AG09319 (cell line): ENCODE measurements around the gene ZAR1L.

ENCODE experiments used
- DNase-seq: peaks from one replicate; pipeline ENCODE4 v3.0.0-alpha.2; 2010; ENCODE audit warnings: low read depth; ENCODE audit errors: extremely low read depth
- TF ChIP-seq, protein P1 (sequence below): IDR thresholded peaks from 2 replicates; pipeline ENCODE4 v1.5.1; 2011; ENCODE audit warnings: low read depth, mild to moderate bottlenecking, inconsistent platforms, low read length, moderate library complexity

ZAR1L gene

DNA sequence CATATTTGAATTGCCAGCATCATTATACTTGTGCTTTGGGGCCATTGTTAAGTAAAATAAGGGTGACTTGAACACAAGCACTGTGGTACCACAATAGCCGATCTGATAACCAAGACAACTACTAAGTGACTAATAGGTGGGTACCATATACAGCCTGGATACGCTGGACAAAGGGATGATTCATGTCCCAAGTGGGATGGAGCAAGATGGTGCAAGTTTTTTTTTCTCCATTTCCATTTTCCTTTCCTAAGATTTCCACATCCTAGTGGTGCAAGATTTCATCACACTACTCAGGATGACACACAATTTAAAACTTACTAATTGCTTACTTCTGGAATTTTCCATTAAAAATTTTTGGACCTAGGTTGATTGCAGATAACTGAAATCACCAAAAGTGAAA, 15.3 kb upstream of the ZAR1L start:
- DNase-seq: peak; percentile 62
- TF ChIP-seq, protein P1, sequence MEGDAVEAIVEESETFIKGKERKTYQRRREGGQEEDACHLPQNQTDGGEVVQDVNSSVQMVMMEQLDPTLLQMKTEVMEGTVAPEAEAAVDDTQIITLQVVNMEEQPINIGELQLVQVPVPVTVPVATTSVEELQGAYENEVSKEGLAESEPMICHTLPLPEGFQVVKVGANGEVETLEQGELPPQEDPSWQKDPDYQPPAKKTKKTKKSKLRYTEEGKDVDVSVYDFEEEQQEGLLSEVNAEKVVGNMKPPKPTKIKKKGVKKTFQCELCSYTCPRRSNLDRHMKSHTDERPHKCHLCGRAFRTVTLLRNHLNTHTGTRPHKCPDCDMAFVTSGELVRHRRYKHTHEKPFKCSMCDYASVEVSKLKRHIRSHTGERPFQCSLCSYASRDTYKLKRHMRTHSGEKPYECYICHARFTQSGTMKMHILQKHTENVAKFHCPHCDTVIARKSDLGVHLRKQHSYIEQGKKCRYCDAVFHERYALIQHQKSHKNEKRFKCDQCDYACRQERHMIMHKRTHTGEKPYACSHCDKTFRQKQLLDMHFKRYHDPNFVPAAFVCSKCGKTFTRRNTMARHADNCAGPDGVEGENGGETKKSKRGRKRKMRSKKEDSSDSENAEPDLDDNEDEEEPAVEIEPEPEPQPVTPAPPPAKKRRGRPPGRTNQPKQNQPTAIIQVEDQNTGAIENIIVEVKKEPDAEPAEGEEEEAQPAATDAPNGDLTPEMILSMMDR: no peak

DNA sequence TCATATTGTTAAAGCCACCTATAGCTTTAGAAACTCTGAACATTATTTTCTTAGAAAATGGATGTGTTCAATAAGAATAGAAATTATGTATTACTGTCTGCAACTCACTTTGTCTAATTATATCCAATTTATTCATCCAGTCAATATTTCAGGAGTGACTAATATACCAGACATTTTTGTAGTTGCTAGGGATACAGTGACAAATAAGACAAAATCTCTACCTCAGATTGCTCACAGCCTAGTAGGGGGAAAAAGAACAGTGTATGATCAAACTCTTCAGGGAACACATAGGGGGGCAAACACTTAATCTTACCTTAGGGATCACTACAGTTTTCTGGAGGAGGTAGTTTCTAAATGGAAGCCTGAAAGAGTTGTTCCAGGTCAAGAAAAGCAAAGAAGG, 8.7 kb upstream of the ZAR1L start:
- TF ChIP-seq, protein P1: no peak
- DNase-seq: peak; percentile 23

DNA sequence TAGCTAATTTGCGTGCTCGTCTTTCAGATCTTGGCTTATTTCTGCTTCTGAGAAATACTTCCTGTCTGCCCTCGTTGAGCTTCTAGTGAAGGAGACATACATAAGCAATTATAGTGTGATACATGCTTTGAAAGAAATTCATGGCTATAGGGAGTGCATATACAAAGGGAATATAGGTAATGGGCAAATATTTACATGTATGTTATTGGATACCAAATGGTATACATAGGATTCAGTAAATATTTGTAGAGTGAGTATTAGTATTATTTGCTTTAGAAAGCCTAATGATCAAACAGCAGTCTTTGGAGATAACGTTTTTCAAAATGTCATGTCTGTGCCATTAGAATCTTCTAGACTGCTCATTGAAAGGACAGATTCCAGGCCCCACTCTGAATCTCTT, 5.4 kb upstream of the ZAR1L start:
- TF ChIP-seq, protein P1: no peak
- no peak for DNase-seq

DNA sequence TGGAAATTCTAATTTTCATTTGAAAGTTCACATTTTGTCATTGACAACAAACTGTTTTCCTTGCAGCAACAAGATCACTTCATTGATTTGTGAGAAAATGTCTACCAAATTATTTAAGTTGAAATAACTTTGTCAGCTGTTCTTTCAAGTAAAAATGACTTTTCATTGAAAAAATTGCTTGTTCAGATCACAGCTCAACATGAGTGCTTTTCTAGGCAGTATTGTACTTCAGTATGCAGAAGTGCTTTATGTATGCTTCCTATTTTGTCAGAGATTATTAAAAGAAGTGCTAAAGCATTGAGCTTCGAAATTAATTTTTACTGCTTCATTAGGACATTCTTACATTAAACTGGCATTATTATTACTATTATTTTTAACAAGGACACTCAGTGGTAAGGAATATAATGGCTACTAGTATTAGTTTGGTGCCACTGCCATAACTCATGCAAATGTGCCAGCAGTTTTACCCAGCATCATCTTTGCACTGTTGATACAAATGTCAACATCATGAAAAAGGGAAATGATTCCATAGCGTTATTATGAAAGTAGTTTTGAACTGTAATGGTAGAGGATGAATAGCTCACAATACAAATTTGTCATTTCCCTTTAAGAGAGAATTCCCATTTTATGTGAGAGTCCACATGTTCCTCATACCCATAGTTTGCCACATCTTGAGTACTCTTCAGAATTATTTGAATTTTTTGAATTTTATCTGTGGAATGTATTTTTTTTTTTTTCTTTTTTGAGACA, 2.7 kb upstream of the ZAR1L start:
- TF ChIP-seq, protein P1: no peak
- DNase-seq: no peak

DNA sequence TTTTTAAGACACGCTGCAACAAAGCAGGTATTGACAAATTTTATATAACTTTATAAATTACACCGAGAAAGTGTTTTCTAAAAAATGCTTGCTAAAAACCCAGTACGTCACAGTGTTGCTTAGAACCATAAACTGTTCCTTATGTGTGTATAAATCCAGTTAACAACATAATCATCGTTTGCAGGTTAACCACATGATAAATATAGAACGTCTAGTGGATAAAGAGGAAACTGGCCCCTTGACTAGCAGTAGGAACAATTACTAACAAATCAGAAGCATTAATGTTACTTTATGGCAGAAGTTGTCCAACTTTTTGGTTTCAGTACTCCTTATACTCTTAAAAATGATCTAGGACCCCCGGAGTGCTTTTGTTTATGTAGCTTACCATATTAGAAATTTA, 1.3 kb upstream of the ZAR1L start:
- no peak for DNase-seq
- TF ChIP-seq, protein P1: no peak

DNA sequence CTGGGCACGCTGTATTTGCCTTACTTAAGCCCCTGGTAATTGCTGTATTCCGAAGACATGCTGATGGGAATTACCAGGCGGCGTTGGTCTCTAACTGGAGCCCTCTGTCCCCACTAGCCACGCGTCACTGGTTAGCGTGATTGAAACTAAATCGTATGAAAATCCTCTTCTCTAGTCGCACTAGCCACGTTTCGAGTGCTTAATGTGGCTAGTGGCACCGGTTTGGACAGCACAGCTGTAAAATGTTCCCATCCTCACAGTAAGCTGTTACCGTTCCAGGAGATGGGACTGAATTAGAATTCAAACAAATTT, 821 bp upstream of the ZAR1L start:
- TF ChIP-seq, protein P1: no peak; the same call in 1 of the 2 replicates
- DNase-seq: no peak

DNA sequence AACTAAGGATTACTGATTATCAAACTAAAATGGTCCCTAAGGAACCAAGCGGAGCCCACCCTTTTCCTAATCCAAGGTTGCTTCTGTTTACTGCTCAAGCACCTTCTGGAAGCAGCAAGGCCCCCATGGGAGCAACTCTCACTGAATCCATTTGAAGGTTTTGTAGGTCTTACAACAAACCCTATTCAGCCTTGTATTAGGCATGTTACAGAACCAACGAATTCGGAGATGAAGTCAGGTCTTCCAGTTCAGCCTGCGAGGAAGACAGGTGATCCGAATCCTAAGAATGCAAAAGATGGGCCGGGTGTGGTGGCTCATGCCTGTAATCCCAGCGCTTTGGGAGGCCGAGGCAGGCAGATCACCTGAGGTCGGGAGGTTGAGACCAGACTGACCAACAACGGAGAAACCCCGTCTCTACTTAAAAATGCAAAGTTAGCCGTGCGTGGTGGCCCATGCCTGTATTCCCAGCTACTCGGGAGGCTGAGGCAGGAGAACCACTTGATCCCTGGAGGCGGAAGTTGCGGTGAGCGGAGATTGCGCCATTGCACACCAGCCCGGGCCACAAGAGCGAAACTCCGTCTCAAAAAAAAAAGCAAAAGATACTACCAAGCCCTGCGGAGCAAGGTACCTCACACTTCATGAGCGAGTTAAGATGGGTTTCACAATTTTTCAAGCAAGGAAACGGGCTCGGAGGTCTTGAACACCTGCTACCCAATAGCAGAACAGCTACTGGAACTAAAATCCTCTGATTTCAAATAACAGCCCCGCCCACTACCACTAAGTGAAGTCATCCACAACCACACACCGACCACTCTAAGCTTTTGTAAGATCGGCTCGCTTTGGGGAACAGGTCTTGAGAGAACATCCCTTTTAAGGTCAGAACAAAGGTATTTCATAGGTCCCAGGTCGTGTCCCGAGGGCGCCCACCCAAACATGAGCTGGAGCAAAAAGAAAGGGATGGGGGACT, 609 bp downstream of the ZAR1L start:
- no peak for DNase-seq
- TF ChIP-seq, protein P1: no peak
